Esophagus squamous epithelium (tissue), 4 donors: ENCODE data around the gene RAB44.

Source experiments
- POLR2A ChIP-seq, 4 donors: fragments of 450-650 bp; IDR thresholded peaks; one replicate each; pipeline ENCODE4 v1.6.1; 2017; ENCODE audit warnings: antibody characterized with exemption in 4 of 4, mild to moderate bottlenecking in 4 of 4, moderate library complexity in 3 of 4
- TF ChIP-seq, protein P1 (sequence below), 6 experiments: fragments of 450-650 bp in 4 of 6; fragments of 200-600 bp in 2 of 6; sonication (generic) in 2 of 6; IDR thresholded peaks; one replicate each; pipeline ENCODE4 v1.5.1; 2016 to 2019; ENCODE audit warnings: antibody characterized with exemption in 6 of 6, mild to moderate bottlenecking in 4 of 6, moderate library complexity in 4 of 6

DNA sequence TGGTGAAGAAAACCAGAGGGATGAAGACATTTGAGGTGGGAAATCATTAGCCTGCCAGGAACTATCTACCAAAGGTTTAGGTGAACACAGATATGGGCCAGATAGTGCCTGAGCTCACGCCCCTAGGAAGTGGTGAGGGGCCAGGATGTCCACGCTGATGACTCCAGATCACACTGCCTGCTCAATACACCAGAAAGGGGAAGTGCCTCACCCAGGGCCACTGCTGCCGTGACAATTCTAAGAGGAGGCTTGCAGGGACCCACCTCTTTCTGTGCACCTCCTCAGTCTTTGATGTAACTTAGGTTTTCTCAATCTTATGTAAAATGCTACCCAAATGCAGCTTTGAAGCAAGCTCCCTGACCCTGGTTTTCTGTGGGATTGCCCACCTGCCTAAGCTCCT, 5.4 kb upstream of the RAB44 start:
- TF ChIP-seq, protein P1, sequence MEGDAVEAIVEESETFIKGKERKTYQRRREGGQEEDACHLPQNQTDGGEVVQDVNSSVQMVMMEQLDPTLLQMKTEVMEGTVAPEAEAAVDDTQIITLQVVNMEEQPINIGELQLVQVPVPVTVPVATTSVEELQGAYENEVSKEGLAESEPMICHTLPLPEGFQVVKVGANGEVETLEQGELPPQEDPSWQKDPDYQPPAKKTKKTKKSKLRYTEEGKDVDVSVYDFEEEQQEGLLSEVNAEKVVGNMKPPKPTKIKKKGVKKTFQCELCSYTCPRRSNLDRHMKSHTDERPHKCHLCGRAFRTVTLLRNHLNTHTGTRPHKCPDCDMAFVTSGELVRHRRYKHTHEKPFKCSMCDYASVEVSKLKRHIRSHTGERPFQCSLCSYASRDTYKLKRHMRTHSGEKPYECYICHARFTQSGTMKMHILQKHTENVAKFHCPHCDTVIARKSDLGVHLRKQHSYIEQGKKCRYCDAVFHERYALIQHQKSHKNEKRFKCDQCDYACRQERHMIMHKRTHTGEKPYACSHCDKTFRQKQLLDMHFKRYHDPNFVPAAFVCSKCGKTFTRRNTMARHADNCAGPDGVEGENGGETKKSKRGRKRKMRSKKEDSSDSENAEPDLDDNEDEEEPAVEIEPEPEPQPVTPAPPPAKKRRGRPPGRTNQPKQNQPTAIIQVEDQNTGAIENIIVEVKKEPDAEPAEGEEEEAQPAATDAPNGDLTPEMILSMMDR (IDR thresholded peaks at IDR 0.05) = no peak
- TF ChIP-seq POLR2A (IDR thresholded peaks at IDR 0.05) = no peak
